Nephron (organoid): ENCODE measurements around the gene VMAC.

Experiments used
- H3K27ac Mint-ChIP-seq, 3 experiments: 2 replicates each; pipeline ENCODE4 v1.8.0; 2020; ENCODE audit warnings: mixed read lengths in 3 of 3, mild to moderate bottlenecking in 2 of 3, moderate library complexity in 1 of 3
- H3K27me3 Mint-ChIP-seq: 2 replicates; pipeline ENCODE4 v1.8.0; 2021; ENCODE audit warnings: low read depth, mild to moderate bottlenecking, moderate library complexity, mixed read lengths
- H3K36me3 Mint-ChIP-seq: 2 replicates; pipeline ENCODE4 v1.8.0; 2020; ENCODE audit warnings: low read depth, mixed read lengths
- H3K4me1 Mint-ChIP-seq: 2 replicates; pipeline ENCODE4 v1.8.0; 2020; ENCODE audit warnings: mixed read lengths
- H3K4me3 Mint-ChIP-seq, 3 experiments: 2 replicates each; pipeline ENCODE4 v1.8.0; 2020; ENCODE audit warnings: mild to moderate bottlenecking in 3 of 3, mixed read lengths in 3 of 3, moderate library complexity in 2 of 3
- H3K9me3 Mint-ChIP-seq: 2 replicates; pipeline ENCODE4 v1.8.0; 2020; ENCODE audit warnings: mixed read lengths
- CTCF ChIP-seq, 3 experiments: fragments of 200-600 bp; sonication (generic); IDR thresholded peaks; one replicate each; pipeline ENCODE4 v1.5.0; 2021; ENCODE audit warnings: antibody characterized with exemption in 3 of 3; ENCODE audit not compliant: unreplicated experiment in 3 of 3

VMAC gene

GRCh38 chr19:5937550-5937949 is 32.9 kb downstream of the VMAC start:
- Mint-ChIP-seq H3K9me3 (no peaks in the 10 kb centered on the region), H3K4me1 (peaks cover 75% of the 10 kb centered on the region), H3K4me3 (peak overlapping the region in 1 of 3 experiments; percentile 50), H3K36me3 (peaks cover 43% of the 10 kb centered on the region), H3K27me3 (peaks cover 3% of the 10 kb centered on the region), H3K27ac (peak overlapping the region; percentile 69 to 99 (median 97))
- TF ChIP-seq CTCF (IDR thresholded peaks at IDR 0.05; ENCODE audit: unreplicated experiment in 3 of 3): no peak

GRCh38 chr19:5940260-5941208 is 35.9 kb downstream of the VMAC start:
- TF ChIP-seq CTCF (IDR thresholded peaks at IDR 0.05; ENCODE audit: unreplicated experiment in 3 of 3): no peak
- peaks cover 72% of the 10 kb centered on the region for H3K4me1 Mint-ChIP-seq
- H3K27ac Mint-ChIP-seq: peak overlapping the region in 1 of 3 experiments; percentile 98
- H3K9me3 Mint-ChIP-seq: no peaks in the 10 kb centered on the region
- H3K4me3 Mint-ChIP-seq: no peak overlapping the region
- H3K36me3 Mint-ChIP-seq: peaks cover 45% of the 10 kb centered on the region
- H3K27me3 Mint-ChIP-seq: no peaks in the 10 kb centered on the region

DNA sequence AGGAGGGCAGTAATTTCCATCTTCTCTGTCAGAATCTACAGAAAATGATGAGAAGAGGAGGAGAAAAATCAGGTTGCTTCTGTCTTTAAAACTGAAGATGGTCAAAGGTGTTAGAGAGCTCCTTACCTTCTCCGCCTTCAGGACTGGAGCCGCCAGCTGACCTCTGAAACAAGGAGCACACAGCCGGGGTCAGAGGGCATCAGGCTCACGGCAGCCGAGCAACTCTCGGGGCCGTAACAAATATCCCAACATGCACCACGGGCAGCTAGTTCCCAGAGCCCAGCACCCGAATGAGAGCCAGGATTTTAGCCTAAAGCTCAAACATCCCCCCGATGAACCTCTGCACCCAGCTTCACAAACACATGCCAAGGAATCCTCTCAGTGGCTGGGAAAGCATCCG is 37.0 kb downstream of the VMAC start:
- H3K36me3 Mint-ChIP-seq: peaks cover 47% of the 10 kb centered on the region
- H3K4me1 Mint-ChIP-seq: peaks cover 70% of the 10 kb centered on the region
- H3K27me3 Mint-ChIP-seq: no peaks in the 10 kb centered on the region
- peak overlapping the region in 2 of 3 experiments; percentile 6 to 20 for H3K4me3 Mint-ChIP-seq
- H3K27ac Mint-ChIP-seq: peak overlapping the region; percentile 81 to 98 (median 86)
- no peak for TF ChIP-seq CTCF (IDR thresholded peaks at IDR 0.05; ENCODE audit: unreplicated experiment in 3 of 3)
- no peaks in the 10 kb centered on the region for H3K9me3 Mint-ChIP-seq

DNA sequence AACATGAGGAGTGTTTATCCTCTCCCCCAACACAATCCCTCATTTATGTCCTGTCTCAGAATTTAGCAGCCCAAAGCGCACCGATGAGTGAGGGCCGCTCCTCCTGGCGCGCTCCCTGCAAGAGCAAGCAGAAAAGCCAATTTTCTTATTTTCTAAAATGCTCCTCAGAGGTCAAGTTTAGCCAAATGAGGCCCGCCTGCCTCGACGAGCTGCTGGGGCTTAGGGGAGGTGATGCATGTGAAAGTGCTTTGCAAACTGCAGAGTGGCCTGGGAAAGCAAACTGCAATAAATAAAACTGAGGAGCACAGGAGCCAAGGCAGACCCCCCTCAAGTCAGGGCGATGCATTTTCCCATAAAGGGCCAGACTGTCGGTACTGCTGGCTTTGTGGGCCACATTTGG is 38.4 kb downstream of the VMAC start:
- Mint-ChIP-seq H3K4me3 (peak overlapping the region; percentile 6 to 45 (median 34)), H3K4me1 (peaks cover 69% of the 10 kb centered on the region), H3K27ac (peak overlapping the region; percentile 91 to 98 (median 97)), H3K36me3 (peaks cover 40% of the 10 kb centered on the region), H3K9me3 (no peaks in the 10 kb centered on the region), H3K27me3 (no peaks in the 10 kb centered on the region)
- TF ChIP-seq CTCF (IDR thresholded peaks at IDR 0.05; ENCODE audit: unreplicated experiment in 3 of 3): no peak

DNA sequence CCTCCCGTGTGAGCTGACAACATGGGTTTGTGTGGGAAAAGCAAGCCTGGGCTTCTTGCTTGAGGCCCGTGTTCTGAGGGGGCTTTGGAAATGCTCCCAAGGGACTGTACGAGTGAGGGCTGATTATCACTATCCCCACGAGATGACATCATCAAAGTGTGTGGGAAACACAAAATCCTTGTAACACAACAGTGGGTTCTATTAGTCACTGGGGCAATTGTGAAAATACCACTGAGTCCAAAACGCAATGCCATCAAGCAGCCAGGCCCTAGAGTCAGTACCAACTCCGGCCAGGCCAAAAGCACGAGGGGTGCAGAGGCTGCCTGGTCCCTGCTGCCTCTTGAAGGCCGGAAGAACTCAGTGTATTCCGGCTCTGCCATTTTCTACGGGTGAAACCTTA is 39.0 kb downstream of the VMAC start:
- H3K27me3 Mint-ChIP-seq: no peaks in the 10 kb centered on the region
- no peak overlapping the region for H3K4me3 Mint-ChIP-seq
- no peaks in the 10 kb centered on the region for H3K9me3 Mint-ChIP-seq
- peaks cover 71% of the 10 kb centered on the region for H3K4me1 Mint-ChIP-seq
- no peak for TF ChIP-seq CTCF (IDR thresholded peaks at IDR 0.05; ENCODE audit: unreplicated experiment in 3 of 3)
- peaks cover 39% of the 10 kb centered on the region for H3K36me3 Mint-ChIP-seq
- H3K27ac Mint-ChIP-seq: peak overlapping the region; percentile 91 to 98 (median 97)
